ENCODE results near the gene SEMA4B. TPM values are rescaled to one million over a fixed set of nuclear protein-coding genes. Genes with fewer than 3 reads are reported as not detected.
A peak's percentile ranks its signal among the peaks of the same experiment; 100 is the strongest.

Gene SEMA4B
- total RNA-seq, 1 experiment from 2014 or later: 32.5 TPM

- no peak overlapping the region for H2BK20ac ChIP-seq (ENCODE audit: low read depth, low read length, poor library complexity, severe bottlenecking)
- TF ChIP-seq, protein P1, sequence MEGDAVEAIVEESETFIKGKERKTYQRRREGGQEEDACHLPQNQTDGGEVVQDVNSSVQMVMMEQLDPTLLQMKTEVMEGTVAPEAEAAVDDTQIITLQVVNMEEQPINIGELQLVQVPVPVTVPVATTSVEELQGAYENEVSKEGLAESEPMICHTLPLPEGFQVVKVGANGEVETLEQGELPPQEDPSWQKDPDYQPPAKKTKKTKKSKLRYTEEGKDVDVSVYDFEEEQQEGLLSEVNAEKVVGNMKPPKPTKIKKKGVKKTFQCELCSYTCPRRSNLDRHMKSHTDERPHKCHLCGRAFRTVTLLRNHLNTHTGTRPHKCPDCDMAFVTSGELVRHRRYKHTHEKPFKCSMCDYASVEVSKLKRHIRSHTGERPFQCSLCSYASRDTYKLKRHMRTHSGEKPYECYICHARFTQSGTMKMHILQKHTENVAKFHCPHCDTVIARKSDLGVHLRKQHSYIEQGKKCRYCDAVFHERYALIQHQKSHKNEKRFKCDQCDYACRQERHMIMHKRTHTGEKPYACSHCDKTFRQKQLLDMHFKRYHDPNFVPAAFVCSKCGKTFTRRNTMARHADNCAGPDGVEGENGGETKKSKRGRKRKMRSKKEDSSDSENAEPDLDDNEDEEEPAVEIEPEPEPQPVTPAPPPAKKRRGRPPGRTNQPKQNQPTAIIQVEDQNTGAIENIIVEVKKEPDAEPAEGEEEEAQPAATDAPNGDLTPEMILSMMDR (conservative IDR thresholded peaks at IDR 0.05): no peak
- H3K4me1 ChIP-seq (ENCODE audit: insufficient read depth, low read length): no peaks in the 10 kb centered on the region; the same call in 1 of the 2 replicates
- no peak overlapping the region for H4K8ac ChIP-seq (replicated peaks; ENCODE audit: insufficient read length, low read depth, low read length)
- peaks cover 30 to 37% of the 10 kb centered on the region in 2 experiments for H3K4me1 Mint-ChIP-seq
- peak overlapping the region; percentile 93 for H2BK5ac ChIP-seq (ENCODE audit: insufficient read length, low read length)
- H2BK120ac ChIP-seq (ENCODE audit: low read depth, low read length, poor library complexity, severe bottlenecking): peak overlapping the region; percentile 92
- H3K23me2 ChIP-seq (ENCODE audit: insufficient read length, low read depth, low read length, poor library complexity, severe bottlenecking): peaks cover 8% of the 10 kb centered on the region
- H3K56ac ChIP-seq (ENCODE audit: insufficient read length, low read depth, low read length): no peak overlapping the region
- H4K20me1 ChIP-seq (ENCODE audit: control insufficient read depth, insufficient read depth, insufficient read length): no peaks in the 10 kb centered on the region
- H3K4ac ChIP-seq (ENCODE audit: low read depth, low read length): peak overlapping the region; percentile 38; the same call in 1 of the 2 replicates
- peak overlapping the region; percentile 50 for H2AFZ ChIP-seq (ENCODE audit: low read length)
- H3K79me1 ChIP-seq (ENCODE audit: insufficient read depth, low read depth, low read length, poor library complexity, severe bottlenecking): no peaks in the 10 kb centered on the region
- H3K9me3 Mint-ChIP-seq: no peaks in the 10 kb centered on the region
- DNase-seq: no peak
- H3T11ph ChIP-seq (ENCODE audit: low read length): peak overlapping the region; percentile 24
- WGBS (ENCODE audit: extremely low coverage, insufficient read length, low lambda C conversion rate): no CpG with 5 or more reads among the region's 16 CpGs
- H3K9ac ChIP-seq (ENCODE audit: extremely low read depth, insufficient read length, low read length): peak overlapping the region; percentile 90
- H3K27ac Mint-ChIP-seq: peak overlapping the region; percentile 96 to 99 (median 98)
- peak overlapping the region; percentile 88 for H3K18ac ChIP-seq (ENCODE audit: insufficient read length, low read depth, low read length)
- H3K14ac ChIP-seq (ENCODE audit: insufficient read depth, low read length): peak overlapping the region; percentile 92
- H4K91ac ChIP-seq (ENCODE audit: insufficient read length, low read depth, low read length): no peak overlapping the region
- no peak overlapping the region for H3K23ac ChIP-seq (ENCODE audit: insufficient read length, low read depth, low read length)
- H3K36me3 Mint-ChIP-seq (ENCODE audit: insufficient read depth in 1 of 3, low read depth in 3 of 3): peaks cover 19 to 35% (median 32%) of the 10 kb centered on the region in 3 experiments; a peak in 6 of 7 replicates
- peaks cover 9% of the 10 kb centered on the region; the same call in 1 of the 2 replicates for H3K79me2 ChIP-seq (ENCODE audit: insufficient read depth, low read length)
- H2BK12ac ChIP-seq (ENCODE audit: insufficient read length, low read depth, low read length): no peak overlapping the region
- no peaks in the 10 kb centered on the region; the same call in 1 of the 2 replicates for H3K27me3 ChIP-seq (ENCODE audit: insufficient read depth, low read length)
- H3K27ac ChIP-seq (ENCODE audit: insufficient read length, low read depth, low read length): peak overlapping the region; percentile 71
- peak overlapping the region; percentile 87 for H4K5ac ChIP-seq (ENCODE audit: insufficient read length, low read depth, low read length)
- no peaks in the 10 kb centered on the region; the same call in 1 of the 2 replicates for H3K27me3 Mint-ChIP-seq (ENCODE audit: low read depth)
- peak overlapping the region; percentile 95 to 96 for H3K4me3 Mint-ChIP-seq
- H2BK15ac ChIP-seq (ENCODE audit: low read depth, low read length): no peak overlapping the region
- no peaks in the 10 kb centered on the region for H3K9me3 ChIP-seq (ENCODE audit: control insufficient read depth, low read depth, low read length)
- peak overlapping the region; percentile 96 for H3K4me2 ChIP-seq (ENCODE audit: insufficient read depth, insufficient read length, low read length)
- no peak overlapping the region for H2AK5ac ChIP-seq (ENCODE audit: insufficient read length, low read length)
Observed at GRCh38 chr15:90266061-90266431, 64.9 kb downstream of the SEMA4B start.

Data from H9 (cell line).